SK-N-MC (cell line): ENCODE data around the gene SERPINB7.

Experiments used
- DNase-seq: peaks from one replicate; pipeline ENCODE4 v3.0.0-alpha.2; 2011; ENCODE audit warnings: low read depth, low spot score
- H3K27ac ChIP-seq: fragments of 200-600 bp; sonication (generic); 2 replicates; pipeline ENCODE4 v1.5.1; 2016; ENCODE audit warnings: mixed run types
- H3K36me3 ChIP-seq: fragments of 200-600 bp; sonication (generic); 2 replicates; pipeline ENCODE4 v1.6.1; 2017; ENCODE audit warnings: antibody characterized with exemption, low read length, mixed read lengths; ENCODE audit not compliant: insufficient read depth
- H3K4me3 ChIP-seq: fragments of 200-600 bp; sonication (generic); 2 replicates; pipeline ENCODE4 v1.5.1; 2016
- H3K9ac ChIP-seq: fragments of 200-600 bp; sonication (generic); 2 replicates; pipeline ENCODE4 v1.8.0; 2017; ENCODE audit warnings: mixed run types, mixed read lengths; ENCODE audit not compliant: insufficient read length
- H3K9me3 ChIP-seq: fragments of 200-600 bp; sonication (generic); 2 replicates; pipeline ENCODE4 v1.6.1; 2017; ENCODE audit warnings: low read depth, mild to moderate bottlenecking, antibody characterized with exemption, low read length, moderate library complexity, mixed read lengths
- EZH2 ChIP-seq: fragments of 200-600 bp; sonication (generic); IDR thresholded peaks from one replicate; pipeline ENCODE4 v1.6.1; 2017; ENCODE audit warnings: antibody characterized with exemption
- FOXP2 ChIP-seq: optimal IDR thresholded peaks from 2 replicates; pipeline ENCODE3; 2011; ENCODE audit warnings: mild to moderate bottlenecking, moderate library complexity; ENCODE audit not compliant: insufficient read depth; ENCODE audit errors: extremely low read length, control extremely low read depth
- POLR2AphosphoS5 ChIP-seq: IDR thresholded peaks from 2 replicates; pipeline ENCODE4 v1.6.1; 2012; ENCODE audit warnings: mild to moderate bottlenecking, low read depth, low read length, borderline replicate concordance

Gene SERPINB7

DNA sequence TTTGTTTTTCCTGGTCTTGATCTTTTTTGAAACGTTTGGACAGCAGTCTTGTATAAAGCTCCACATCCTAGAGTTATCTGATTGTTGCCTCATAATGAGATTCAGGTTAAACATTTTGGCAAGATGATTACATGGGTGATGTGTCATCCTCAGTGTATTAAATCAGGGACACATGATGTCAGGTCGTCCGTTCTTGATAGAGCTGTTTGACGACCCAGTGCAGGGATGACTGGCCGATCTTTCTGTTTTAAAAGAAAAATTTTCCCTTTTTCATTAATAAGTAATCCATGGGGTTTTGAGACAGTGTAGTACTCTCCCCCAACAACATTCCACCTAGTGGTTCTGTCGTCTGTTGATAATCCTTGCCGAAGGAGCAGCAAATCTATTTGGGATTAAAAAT lies 67.8 kb downstream of the SERPINB7 start:
- Histone ChIP-seq H3K4me3 (no peak overlapping the region), H3K9me3 (no peaks in the 10 kb centered on the region), H3K36me3 (no peaks in the 10 kb centered on the region), H3K9ac (no peak overlapping the region), H3K27ac (no peak overlapping the region; the same call in 1 of the 2 replicates)
- TF ChIP-seq FOXP2 (no peak), POLR2AphosphoS5 (no peak), EZH2 (no peak)
- no peak for DNase-seq

DNA sequence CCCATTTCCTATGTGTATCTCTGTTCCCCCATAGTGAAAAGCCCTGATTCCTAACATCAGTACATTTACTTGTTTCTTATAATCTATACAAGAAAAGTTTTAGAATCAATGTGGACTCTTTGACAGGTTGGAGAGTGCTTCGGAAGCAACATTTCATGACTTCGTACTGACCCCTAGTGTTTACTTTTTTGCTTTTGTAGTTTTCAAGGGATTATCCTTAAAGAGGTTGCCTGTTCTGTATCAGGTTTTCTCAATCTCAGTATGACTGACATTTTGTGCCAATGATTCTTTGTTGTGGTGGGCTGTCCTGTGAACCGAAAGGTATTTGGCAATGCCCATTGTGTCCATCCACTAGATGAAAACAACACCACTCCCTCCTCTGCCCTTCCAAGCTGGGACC lies 69.0 kb downstream of the SERPINB7 start:
- peak; percentile 77 for DNase-seq
- Histone ChIP-seq H3K4me3 (no peak overlapping the region), H3K27ac (peak overlapping the region; percentile 57), H3K36me3 (no peaks in the 10 kb centered on the region), H3K9ac (peak overlapping the region; percentile 17), H3K9me3 (no peaks in the 10 kb centered on the region)
- TF ChIP-seq FOXP2: no peak
- TF ChIP-seq POLR2AphosphoS5: no peak
- TF ChIP-seq EZH2: no peak

DNA sequence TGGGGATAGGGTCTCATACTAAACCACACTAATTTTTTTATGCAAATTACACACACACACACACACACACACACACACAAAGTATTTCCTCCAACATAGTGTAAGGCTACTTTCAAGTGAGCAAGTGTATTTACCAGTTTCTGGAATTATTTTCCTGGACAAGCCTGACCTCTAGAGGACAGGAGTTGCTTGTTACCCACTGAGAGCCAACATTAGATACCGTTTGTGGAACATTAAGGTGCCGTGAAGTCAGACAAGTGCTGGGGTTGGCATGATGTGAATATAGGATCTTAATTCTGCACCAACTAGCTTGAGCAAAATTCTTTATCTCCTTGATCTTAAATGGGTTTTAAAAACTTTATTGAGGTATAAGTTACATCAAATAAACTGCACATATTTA lies 72.9 kb downstream of the SERPINB7 start:
- H3K9me3 ChIP-seq: no peaks in the 10 kb centered on the region
- peak overlapping the region; percentile 67; the same call in 1 of the 2 replicates for H3K27ac ChIP-seq
- H3K36me3 ChIP-seq: no peaks in the 10 kb centered on the region
- H3K4me3 ChIP-seq: no peak overlapping the region
- H3K9ac ChIP-seq: no peak overlapping the region
- DNase-seq: peak; percentile 87
- TF ChIP-seq EZH2 (no peak), POLR2AphosphoS5 (no peak; the same call in 1 of the 2 replicates), FOXP2 (no peak)

DNA sequence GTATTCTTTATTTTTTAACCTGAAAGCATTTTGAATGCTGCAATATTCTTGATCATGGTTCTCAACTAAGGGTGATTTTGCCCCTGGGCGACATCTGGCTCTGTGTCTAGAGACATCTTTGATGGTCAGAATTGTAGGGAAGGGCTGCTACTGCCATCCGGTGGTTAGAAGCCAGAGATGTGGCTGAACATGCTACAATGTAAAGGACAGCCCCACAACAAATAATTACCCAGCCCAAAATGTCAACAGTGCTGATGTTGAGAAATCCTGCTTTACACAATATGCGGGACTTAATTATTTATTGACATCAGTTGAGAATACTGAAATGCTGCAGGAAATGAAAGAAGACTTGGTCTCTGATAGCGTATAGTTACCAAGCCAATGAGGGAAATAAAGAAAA lies 74.8 kb downstream of the SERPINB7 start:
- H3K9me3 ChIP-seq: no peaks in the 10 kb centered on the region
- TF ChIP-seq FOXP2 (no peak), EZH2 (no peak), POLR2AphosphoS5 (no peak)
- DNase-seq: no peak
- H3K27ac ChIP-seq: peak overlapping the region; percentile 72; the same call in 1 of the 2 replicates
- peak overlapping the region; percentile 14 for H3K9ac ChIP-seq
- H3K36me3 ChIP-seq: no peaks in the 10 kb centered on the region
- no peak overlapping the region for H3K4me3 ChIP-seq

DNA sequence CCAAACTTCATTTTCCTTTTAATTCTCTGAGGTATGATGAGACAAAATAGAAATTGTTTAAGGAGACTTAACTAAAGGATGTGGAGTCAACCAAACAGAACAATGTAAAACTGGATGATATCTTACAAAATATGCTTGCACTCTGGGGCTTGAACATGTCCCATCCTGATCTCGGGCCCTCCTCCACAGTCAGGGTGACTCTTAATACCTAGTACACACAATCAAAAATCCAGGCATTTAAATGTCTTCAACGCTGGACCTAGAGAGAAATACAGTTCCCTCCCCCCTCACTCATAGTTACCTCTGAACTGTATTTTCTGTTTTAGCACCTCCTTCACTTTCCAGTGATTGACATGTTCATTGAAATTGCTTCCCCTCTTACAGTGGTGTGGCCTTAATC lies 75.4 kb downstream of the SERPINB7 start:
- no peaks in the 10 kb centered on the region for H3K36me3 ChIP-seq
- TF ChIP-seq POLR2AphosphoS5 (no peak), EZH2 (no peak), FOXP2 (no peak)
- H3K9me3 ChIP-seq: no peaks in the 10 kb centered on the region
- no peak for DNase-seq
- peak overlapping the region; percentile 56; the same call in 1 of the 2 replicates for H3K27ac ChIP-seq
- no peak overlapping the region for H3K4me3 ChIP-seq
- no peak overlapping the region for H3K9ac ChIP-seq
